Endothelial cell of umbilical vein (primary cell): ENCODE results near the gene RPS25. TPM values are rescaled to one million over a fixed set of nuclear protein-coding genes. Genes with fewer than 3 reads are reported as not detected.

ENCODE experiments used
- BruUV-seq: library from RNA; stranded (reverse); fragments of 400-500 nt; replicated peaks from 2 replicates; lab custom pipeline; 2021; lab: Mats Ljungman, UMichigan
- CTCF ChIA-PET: fragments of 300-600, 350-600 bp; sonication (Branson Sonifier 250); formaldehyde crosslinking; loops from one replicate; lab custom pipeline; 2021; ENCODE audit warnings: antibody characterized with exemption, inconsistent platforms; lab: Charles Lee
- POLR2A ChIA-PET: fragments of 300-600, 350-600 bp; sonication (Branson Sonifier 250); formaldehyde crosslinking; loops from one replicate; lab custom pipeline; 2021; ENCODE audit warnings: antibody characterized with exemption, inconsistent platforms; lab: Charles Lee
- DNase-seq: peaks from one replicate; pipeline ENCODE4 v3.0.0-alpha.2; 2011; ENCODE audit warnings: low read depth, low spot score
- FAIRE-seq: peaks from 2 replicates; lab custom pipeline; 2011; peaks lifted over from hg19 to GRCh38; lab: Jason Lieb, UNC
- H2AFZ ChIP-seq: 2 replicates; pipeline ENCODE4 v1.6.0; 2012; ENCODE audit warnings: low read depth, low read length, control low read depth, inconsistent platforms
- H3K27ac ChIP-seq: 2 replicates; pipeline ENCODE4 v1.5.1; 2011; ENCODE audit warnings: low read depth, mild to moderate bottlenecking, control low read depth, low read length, moderate library complexity; ENCODE audit not compliant: insufficient read depth
- H3K27me3 ChIP-seq, 2 experiments: 2 replicates each; pipeline versions ENCODE4 v1.6.0 to v1.6.1; 2011; ENCODE audit warnings: low read length in 2 of 2, mixed read lengths in 1 of 2; ENCODE audit not compliant: control insufficient read depth in 2 of 2, insufficient read depth in 2 of 2
- H3K36me3 ChIP-seq, 2 experiments: 2 replicates in 1 of 2; 3 replicates in 1 of 2; pipeline ENCODE4 v1.5.1; 2011; ENCODE audit warnings: low read length in 2 of 2, mild to moderate bottlenecking in 1 of 2, moderate library complexity in 1 of 2; ENCODE audit not compliant: control insufficient read depth in 2 of 2, insufficient read depth in 2 of 2; ENCODE audit errors: extremely low read depth in 1 of 2
- H3K4me1 ChIP-seq: 3 replicates; pipeline ENCODE4 v1.5.1; 2011; ENCODE audit warnings: mild to moderate bottlenecking, low read length; ENCODE audit not compliant: control insufficient read depth, insufficient read depth; ENCODE audit errors: extremely low read depth
- H3K4me2 ChIP-seq: 2 replicates; pipeline ENCODE4 v1.6.1; 2011; ENCODE audit warnings: low read length, control low read depth, mixed read lengths; ENCODE audit not compliant: insufficient read depth
- H3K4me3 ChIP-seq, 3 experiments: fragments of 200-600 bp in 1 of 3; sonication (generic), shearing (Covaris generic) in 1 of 3; replicated peaks in 1 of 3; 2 replicates each; pipeline ENCODE4 v1.5.1; 2011 to 2016; ENCODE audit warnings: control low read depth in 3 of 3, low read length in 3 of 3, mild to moderate bottlenecking in 2 of 3, inconsistent platforms in 1 of 3, low read depth in 1 of 3, moderate library complexity in 1 of 3; ENCODE audit not compliant: insufficient read depth in 1 of 3
- H3K79me2 ChIP-seq: 2 replicates; pipeline ENCODE4 v1.6.0; 2012; ENCODE audit warnings: low read length, inconsistent platforms; ENCODE audit not compliant: control insufficient read depth, insufficient read depth
- H3K9ac ChIP-seq: replicated peaks from 2 replicates; pipeline ENCODE3; 2011; ENCODE audit warnings: low read length, control low read depth; ENCODE audit not compliant: insufficient read depth; ENCODE audit errors: extremely low read depth
- H3K9me1 ChIP-seq: replicated peaks from 3 replicates; pipeline ENCODE4 v1.6.0; 2011; ENCODE audit warnings: mild to moderate bottlenecking, low read length; ENCODE audit not compliant: control insufficient read depth, insufficient read depth; ENCODE audit errors: extremely low read depth
- H3K9me3 ChIP-seq: replicated peaks from 2 replicates; pipeline ENCODE4 v1.5.1; 2012; ENCODE audit warnings: low read length, inconsistent platforms; ENCODE audit not compliant: control insufficient read depth, insufficient read depth
- H4K20me1 ChIP-seq: replicated peaks from 2 replicates; pipeline ENCODE3; 2011; ENCODE audit warnings: mild to moderate bottlenecking, low read length; ENCODE audit not compliant: control insufficient read depth, insufficient read depth; ENCODE audit errors: extremely low read depth
- CTCF ChIP-seq, 2 donors: IDR thresholded peaks; 1 replicate in 1 of 2; 2 replicates in 1 of 2; pipeline ENCODE4 v1.5.1; 2011; ENCODE audit warnings: low read length in 2 of 2, mild to moderate bottlenecking in 2 of 2, moderate library complexity in 2 of 2, control low read depth in 1 of 2, inconsistent platforms in 1 of 2, low read depth in 1 of 2; ENCODE audit not compliant: insufficient read depth in 1 of 2; ENCODE audit errors: extremely low read depth in 1 of 2
- EZH2 ChIP-seq: IDR thresholded peaks from 2 replicates; pipeline ENCODE4 v1.6.1; 2012; ENCODE audit warnings: borderline replicate concordance, low read depth, mild to moderate bottlenecking, moderate library complexity, low read length, inconsistent platforms; ENCODE audit not compliant: severe bottlenecking
- FOS ChIP-seq: IDR thresholded peaks from 2 replicates; pipeline ENCODE4 v1.6.1; 2011; ENCODE audit warnings: mild to moderate bottlenecking, low read length, moderate library complexity, borderline replicate concordance; ENCODE audit not compliant: insufficient read depth
- GATA2 ChIP-seq: IDR thresholded peaks from 2 replicates; pipeline ENCODE4 v1.7.0; 2011; ENCODE audit warnings: low read depth, mild to moderate bottlenecking, moderate library complexity, mixed read lengths, low read length; ENCODE audit not compliant: insufficient read length, insufficient read depth
- JUN ChIP-seq: IDR thresholded peaks from 2 replicates; pipeline ENCODE4 v1.6.1; 2011; ENCODE audit warnings: borderline replicate concordance, low read depth; ENCODE audit not compliant: insufficient read length, insufficient read depth
- MAX ChIP-seq: IDR thresholded peaks from 2 replicates; pipeline ENCODE4 v1.6.1; 2011; ENCODE audit not compliant: insufficient read depth, insufficient read length
- MYC ChIP-seq: IDR thresholded peaks from one replicate; pipeline ENCODE4 v1.6.1; 2011; ENCODE audit warnings: mild to moderate bottlenecking, low read depth, low read length
- POLR2A ChIP-seq: IDR thresholded peaks from 2 replicates; pipeline ENCODE4 v1.6.1; 2012; ENCODE audit warnings: low read depth, mild to moderate bottlenecking, control low read depth, low read length
- POLR2AphosphoS5 ChIP-seq: IDR thresholded peaks from 2 replicates; pipeline ENCODE4 v1.6.1; 2012; ENCODE audit warnings: low read depth, mild to moderate bottlenecking, control low read depth, low read length, moderate library complexity; ENCODE audit not compliant: insufficient read depth
- dilution Hi-C: fragments of 300-500 bp; cut with MboI; formaldehyde crosslinking; loops from one replicate; pipeline ENCODE4 v1.15.0; 2019; ENCODE audit warnings: low sequenced_read_pairs; ENCODE audit not compliant: extremely low pct_ligation_motif_present
- intact Hi-C: fragments of 100-400 bp; cut with micrococcal nuclease; formaldehyde crosslinking; loops from one replicate; pipeline ENCODE4 v1.10.0; 2022
- polyA plus RNA-seq, 4 experiments: library from polyadenylated mRNA; depleted of rRNA in 3 of 4; stranded (reverse) in 3 of 4; unstranded in 1 of 4; fragments of >200 nt; gene quantifications; 2 replicates each; pipeline versions ENCODE4 v1.2.1 to v1.2.3, GENCODE V29; 2011 to 2012; ENCODE audit warnings: missing spikeins in 1 of 4
- total RNA-seq: library from RNA; stranded (reverse); gene quantifications from 2 replicates; pipeline ENCODE4 v1.2.3, GENCODE V29; 2021

Gene RPS25
- total and polyA plus RNA-seq, 2 donors (not counting 3 experiments of a cell fraction or from before 2014, with no cell fraction given): 887 to 992 TPM

- CTCF ChIA-PET: interaction anchor here (1.0 kb wide), 1 partner anchor 313 kb away, joined by 3 read pairs; no protein-coding TSS in a partner anchor
- Histone ChIP-seq H3K4me3 (no peak overlapping the region), H3K9me3 (no peaks in the 10 kb centered on the region), H3K27ac (no peak overlapping the region), H3K9me1 (no peaks in the 10 kb centered on the region), H2AFZ (no peak overlapping the region), H3K27me3 (no peaks in the 10 kb centered on the region), H3K4me2 (no peak overlapping the region), H3K79me2 (peaks cover 2% of the 10 kb centered on the region), H3K9ac (no peak overlapping the region), H4K20me1 (no peaks in the 10 kb centered on the region), H3K36me3 (peaks cover 6 to 19% of the 10 kb centered on the region in 2 experiments), H3K4me1 (peaks cover 16% of the 10 kb centered on the region)
- TF ChIP-seq GATA2 (no peak), EZH2 (no peak), POLR2A (no peak), POLR2AphosphoS5 (no peak), CTCF (IDR thresholded peaks at IDR 0.05; ENCODE audit: extremely low read depth in 1 of 2, insufficient read depth in 1 of 2, low read depth in 1 of 2, low read length in 2 of 2) (no peak), FOS (no peak), JUN (no peak), MYC (no peak), MAX (no peak)
- dilution Hi-C loops: no loop called here
- no peak for FAIRE-seq
- POLR2A ChIA-PET: no interaction called here
- DNase-seq: no peak
- intact Hi-C loops: no loop called here
- no TSS peak for BruUV-seq
Measured at GRCh38 chr11:119025541-119025940, 7.4 kb upstream of the RPS25 start.
